ENCODE measurements around the gene QPRT.
A peak's percentile ranks its signal among the peaks of the same experiment; 100 is the strongest.
"Not testable (repeated sequence)": the region's sequence is repeated elsewhere in the genome, so short reads cannot be mapped to it uniquely, and the experiment has no call there.

The QPRT gene

DNA sequence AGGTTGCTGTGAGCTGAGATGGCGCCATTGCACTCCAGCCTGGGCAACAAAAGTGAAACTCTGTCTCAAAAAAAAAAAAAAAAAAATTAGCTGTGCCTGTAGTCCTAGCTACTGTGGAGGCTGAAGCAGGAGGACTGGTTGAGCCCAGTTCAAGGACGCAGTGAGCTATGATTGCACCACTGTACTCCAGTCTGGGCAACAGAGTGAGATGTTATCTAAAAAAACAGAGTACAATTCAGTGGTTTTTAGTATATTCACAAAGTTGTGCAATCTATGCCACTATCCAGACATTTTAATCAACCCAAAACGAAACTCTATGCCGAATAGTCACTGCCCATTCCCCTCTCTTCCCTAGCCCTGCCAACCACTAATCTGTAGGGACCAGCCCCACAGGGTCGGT, 41.7 kb downstream of the QPRT start:
- DNase-seq, result no peak

DNA sequence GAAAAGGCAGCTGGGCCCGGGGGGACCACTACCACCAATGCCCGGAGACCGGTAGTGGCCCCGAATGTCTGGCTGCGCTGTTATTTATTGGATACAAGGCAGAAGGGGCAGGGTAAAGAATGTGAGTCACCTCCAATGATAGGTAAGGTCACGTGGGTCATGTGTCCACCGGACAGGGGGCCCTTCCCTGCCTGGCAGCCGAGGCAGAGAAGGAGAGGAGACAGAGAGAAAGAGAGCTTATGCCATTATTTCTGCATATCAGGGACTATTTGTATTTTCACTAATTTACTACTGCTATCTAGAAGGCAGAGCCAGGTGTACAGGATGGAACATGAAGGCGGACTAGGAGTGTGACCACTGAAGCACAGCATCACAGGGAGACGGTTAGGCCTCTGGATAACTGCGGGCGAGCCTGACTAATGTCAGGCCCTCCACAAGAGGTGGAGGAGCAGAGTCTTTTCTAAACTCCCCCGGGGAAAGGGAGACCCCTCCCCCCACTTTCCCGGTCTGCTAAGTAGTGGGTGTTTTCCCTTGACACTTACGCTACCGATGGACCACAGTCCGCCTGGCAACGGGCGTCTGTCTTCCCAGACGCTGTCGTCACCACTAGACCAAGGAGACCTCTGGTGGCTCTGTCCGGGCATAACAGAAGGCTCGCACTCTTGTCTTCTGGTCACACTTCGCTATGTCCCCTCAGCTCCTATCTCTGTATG, 42.3 kb downstream of the QPRT start:
- DNase-seq, result peak; percentile 32

DNA sequence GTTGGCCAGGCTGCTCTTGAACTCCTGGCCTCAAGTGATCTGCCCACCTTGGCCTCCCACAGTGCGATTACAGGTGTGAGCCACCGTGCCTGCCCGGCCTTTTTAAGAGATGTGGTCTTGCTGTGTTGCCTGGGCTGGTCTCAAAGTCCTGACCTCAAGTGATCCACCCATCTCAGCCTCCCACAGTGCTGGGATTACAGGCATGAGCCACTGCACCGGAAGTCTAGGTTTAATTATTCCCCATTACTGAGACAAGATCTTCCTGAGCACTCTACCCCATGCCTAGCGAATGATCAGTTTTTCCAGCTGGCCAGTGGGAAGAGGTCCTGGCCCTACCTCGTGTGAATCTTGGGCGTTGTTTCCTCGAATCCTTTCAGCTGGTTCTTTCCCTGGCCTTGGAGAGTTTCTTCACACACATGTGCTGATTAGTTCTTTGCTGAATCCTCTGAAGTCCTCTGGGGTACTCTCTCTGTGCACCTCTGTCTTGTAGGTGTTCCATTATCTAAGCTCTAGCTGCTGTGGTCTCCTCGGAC, 47.9 kb downstream of the QPRT start:
- DNase-seq, result no peak

DNA sequence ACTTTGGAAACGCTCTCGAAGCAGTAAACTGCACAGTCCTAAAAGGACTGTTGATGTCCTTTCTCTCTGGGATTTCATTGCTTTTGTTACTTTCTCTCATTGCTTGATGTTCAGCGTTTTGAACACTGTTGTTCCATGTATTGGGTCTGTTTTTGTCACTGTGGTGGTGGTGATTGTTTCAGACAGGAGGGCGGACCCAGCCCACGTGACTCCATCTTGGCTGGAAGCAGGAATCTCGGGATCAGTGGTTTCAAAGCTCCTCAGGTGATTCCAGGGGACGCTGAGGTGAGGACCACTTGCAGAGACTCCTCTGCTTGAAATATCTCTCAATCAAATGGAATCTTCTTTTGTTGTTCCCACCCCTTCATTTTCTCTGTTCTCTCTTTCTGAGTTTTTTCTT, 48.5 kb downstream of the QPRT start:
- DNase-seq, result no peak

DNA sequence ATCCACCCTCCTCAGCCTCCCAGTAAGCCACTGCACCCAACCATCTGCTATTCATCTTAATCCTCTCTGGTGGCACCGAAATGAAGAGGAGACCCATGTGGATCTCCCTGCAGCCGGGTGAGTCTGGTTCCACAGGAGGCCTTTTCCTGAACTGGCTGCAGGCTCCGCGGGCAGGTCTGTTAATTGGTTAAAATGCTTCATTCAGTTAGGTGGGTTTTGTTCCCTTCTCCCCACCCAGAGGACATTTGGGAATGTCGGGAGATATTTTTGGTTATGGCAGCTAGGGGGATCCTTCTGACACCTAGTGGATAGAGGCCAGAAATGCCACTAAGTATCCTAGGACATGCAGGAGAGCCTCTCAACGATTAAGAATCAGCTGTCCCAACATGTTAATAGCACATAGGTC, 50.1 kb downstream of the QPRT start:
- DNase-seq, result no peak

DNA sequence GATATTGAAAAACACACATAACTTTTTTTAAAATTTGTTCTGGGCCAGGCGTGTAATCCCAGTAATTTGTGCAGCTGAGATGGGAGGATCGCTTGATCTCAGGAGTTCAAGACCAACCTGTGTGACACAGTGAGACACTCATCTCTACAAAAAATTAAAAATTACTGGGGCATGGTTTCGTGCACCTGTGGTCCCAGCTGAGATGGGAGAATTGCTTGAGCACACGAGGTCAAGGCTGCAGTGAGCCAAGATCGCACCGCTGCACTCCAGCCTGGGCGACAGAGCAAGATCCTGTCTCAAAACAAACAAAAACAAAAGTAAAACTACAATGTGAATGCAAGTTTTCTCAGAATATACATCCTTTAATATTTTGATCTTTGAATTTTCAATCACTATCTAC, 51.7 kb downstream of the QPRT start:
- no peak for DNase-seq

DNA sequence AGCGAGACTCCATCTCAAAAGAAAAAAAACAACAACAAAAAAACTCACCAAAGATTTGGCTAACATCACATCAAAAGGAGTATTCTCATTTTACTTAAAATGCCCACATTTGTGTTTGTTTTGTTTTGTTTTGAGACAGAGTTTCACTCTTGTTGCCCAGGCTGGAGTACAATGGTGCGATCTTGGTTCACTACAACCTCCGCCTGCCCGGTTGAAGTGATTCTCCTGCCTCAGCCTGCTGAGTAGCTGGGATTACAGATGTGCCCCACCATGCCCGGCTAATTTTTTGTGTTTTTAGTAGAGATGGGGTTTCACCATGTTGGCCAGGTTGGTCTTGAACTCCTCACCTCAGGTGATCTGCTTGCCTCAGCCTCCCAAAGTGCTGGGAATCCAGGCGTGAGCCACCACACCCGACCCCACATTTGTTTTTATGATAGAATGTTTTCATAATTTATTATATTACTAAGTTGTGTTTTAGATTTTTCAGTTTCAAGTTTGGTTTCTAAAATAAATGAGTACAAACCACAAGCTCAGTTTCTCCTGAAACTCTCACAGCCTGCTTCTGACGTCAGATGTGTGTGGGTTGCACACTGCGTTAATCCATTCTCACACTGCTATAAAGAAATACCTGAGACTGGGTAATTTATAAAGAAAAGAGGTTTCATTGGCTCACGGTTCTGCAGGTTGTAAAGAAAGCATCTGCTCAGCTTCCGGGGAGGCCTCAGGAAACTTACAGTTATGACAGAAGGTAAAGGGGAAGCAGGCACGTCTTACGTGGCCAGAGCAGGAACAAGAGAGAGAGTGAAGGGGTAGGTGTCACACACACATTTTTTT, 53.0 kb downstream of the QPRT start:
- peak; percentile 84 for DNase-seq

DNA sequence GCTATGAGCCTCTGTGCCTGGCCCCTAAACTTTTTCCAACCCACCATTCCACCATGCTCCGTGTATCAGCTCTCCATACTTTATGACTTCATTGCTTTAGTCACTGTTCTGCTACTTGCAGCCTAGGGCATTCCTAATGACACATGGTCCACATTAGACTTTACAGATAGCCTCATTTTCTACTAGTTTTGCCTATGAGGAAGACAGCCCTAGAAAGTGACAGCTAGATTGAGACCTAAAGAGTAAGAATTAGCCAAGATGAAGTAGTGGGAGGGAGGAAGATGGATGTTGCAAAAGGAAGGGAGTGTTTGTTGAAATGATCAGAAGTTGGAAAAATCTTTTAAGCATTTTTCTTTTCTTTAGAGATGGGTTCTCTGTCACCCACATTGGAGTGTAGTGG, 55.8 kb downstream of the QPRT start:
- DNase-seq, result no peak

DNA sequence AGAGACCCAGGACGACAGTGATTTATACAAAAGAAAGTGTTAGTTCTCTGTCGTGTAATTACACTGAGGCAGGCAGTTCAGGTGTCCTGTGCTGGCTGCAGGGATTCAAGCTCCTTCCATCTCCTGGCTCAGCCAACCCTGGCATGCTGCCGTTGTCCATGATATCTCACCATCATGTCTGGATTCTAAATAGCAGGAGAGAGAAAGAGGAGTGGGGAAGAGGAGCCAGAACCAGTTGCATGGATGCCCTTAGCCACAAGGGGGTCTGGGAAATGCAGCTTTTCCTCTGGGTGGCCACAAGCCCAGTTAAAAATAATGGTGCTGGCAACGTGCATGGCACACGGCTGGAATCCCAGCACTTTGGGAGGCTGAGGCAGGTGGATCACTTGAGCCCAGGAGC, 57.1 kb downstream of the QPRT start:
- no peak for DNase-seq

DNA sequence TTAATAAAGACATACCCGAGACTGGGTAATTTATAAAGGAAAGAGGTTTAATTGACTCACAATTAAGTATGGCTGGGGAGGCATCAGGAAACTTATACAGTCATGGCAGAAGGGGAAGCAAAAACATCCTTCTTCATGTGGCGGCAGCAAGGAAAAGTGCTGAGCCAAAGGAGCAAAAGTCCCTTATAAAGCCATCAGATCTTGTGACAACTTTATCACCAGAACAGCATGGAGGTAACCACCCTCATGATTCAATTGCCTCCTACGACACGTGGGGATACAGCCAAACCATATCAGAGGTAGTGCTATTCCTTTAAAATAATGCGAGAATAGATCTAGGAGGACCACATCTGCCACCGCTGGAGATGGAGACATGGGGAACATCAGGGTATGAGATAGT, 57.8 kb downstream of the QPRT start:
- DNase-seq, result no peak

DNA sequence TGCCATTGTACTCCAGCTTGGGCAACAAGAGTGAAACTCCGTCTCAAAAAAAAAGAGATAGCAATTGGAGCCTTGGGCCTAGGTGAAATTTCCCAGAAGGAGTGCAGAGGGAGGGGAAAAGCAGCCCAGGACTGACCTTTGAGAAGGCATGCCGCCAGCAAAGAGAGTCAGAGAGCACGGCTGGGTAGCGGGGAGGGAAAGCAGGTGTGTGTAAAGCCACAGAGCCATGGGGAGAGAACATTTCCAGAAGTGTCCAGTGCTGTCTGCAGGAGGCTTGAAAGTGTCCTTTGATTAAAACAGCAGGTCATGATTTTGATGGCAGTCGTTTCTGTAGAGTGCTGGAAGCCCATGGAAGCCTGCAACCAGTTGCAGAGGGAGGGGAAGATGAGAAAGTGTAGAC, 58.7 kb downstream of the QPRT start:
- DNase-seq, result no peak

DNA sequence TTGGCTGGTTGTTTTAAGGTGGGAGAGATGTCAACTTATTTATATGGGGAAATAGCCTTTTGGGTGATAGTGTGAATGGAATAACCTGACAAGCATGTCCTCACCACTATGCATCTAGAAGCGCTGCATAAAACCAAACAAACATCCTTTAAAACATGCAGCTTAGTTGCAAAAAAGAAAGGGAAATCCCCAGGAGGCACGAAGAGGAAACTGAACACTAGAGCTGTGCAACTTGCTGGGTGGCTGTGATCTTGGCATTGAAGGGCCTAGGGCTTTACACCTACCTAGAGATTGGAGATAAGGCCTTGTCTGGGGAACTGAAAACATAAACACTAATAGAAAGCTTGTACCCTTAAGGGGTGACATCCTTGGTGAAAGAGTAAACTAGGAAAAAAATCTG, 59.5 kb downstream of the QPRT start:
- DNase-seq, result peak; percentile 44

DNA sequence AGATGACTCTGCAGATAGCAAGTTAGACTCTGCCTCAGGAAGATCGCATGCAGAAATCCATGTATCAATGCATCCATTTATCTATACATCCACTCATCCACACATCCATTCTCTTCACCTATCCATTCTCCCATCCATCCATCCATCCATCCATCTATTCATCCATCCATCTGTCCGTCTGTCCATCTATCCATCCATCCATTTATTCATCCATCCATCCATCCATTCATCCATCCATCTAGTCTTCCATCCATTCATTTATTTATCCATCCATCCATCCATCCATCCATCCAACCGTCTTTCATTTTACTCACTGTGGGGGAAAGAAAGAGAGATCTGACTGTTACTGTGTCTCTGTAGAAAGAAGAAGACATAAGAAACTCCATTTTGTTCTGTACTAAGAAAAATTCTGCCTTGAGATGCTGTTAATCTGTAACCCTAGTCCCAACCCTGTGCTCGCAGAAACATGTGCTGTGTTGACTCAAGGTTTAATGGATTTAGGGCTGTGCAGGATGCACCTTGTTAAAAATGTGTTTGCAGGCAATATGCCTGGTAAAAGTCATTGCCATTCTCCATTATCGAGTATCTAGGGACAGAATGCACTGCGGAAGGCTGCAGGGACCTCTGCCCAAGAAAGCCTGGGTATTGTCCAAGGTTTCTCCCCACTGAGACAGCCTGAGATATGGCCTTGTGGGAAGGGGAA, 61.1 kb downstream of the QPRT start:
- DNase-seq, result not testable (repeated sequence)

DNA sequence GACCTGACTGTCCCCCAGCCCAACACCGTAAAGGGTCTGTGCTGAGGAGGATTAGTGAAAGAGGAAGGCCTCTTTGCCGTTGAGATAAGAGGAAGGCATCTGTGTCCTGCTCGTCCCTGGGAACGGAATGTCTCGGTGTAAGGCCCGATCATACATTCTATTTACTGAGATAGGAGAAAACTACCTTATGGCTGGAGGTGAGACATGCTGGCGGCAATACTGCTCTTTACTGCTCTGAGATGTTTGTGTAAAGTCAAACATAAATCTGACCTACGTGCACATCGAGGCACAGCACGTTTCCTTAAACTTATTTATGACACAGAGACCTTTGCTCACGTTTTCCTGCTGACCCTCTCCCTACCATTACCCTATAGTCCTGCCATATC, 61.6 kb downstream of the QPRT start:
- DNase-seq, result not testable (repeated sequence)

DNA sequence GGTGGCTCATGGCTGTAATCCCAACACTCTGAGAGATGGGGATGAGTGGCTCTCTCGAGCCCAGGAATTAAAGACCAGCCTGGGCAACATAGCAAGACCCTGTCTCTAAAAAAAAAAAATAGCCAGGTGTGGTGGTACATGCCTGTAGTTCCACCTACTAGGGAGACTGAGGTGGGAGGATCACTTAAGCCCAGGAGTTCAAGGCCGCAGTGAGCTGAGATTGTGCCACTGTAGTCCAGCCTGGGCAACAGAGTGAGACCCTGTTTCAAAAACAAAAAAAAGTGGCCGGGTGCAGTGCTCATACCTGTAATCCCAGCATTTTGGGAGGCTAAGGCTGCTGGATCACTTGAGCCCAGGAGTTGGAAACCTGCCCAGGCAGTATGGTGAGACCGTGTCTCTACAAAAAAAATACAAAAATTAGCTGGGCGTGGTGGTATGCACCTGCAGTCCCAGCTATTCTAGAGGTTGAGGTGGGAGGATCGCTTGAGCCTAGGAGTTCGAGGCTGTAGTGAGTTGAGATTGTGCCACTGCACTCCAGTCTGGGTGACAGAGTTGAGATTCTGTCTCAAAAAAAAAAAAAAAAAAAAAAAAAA, 63.8 kb downstream of the QPRT start:
- DNase-seq, result no peak

DNA sequence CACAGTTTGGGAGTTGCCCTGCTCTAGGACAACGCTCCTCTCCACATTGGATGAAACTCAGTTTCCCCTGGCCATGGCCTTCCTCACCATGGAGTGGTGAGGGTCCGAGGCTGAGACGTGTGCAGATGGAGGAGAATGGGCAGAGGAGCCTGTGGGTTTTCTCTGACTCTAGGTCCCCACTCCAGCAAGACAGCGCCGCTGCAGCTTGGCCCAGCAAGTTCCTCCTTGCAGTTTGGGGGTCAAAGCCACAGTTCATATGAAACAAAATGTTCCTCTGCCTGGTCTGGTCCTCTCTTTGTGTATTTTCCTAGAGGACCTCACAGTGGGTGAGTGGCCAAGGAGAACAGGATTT, 64.5 kb downstream of the QPRT start:
- no peak for DNase-seq

DNA sequence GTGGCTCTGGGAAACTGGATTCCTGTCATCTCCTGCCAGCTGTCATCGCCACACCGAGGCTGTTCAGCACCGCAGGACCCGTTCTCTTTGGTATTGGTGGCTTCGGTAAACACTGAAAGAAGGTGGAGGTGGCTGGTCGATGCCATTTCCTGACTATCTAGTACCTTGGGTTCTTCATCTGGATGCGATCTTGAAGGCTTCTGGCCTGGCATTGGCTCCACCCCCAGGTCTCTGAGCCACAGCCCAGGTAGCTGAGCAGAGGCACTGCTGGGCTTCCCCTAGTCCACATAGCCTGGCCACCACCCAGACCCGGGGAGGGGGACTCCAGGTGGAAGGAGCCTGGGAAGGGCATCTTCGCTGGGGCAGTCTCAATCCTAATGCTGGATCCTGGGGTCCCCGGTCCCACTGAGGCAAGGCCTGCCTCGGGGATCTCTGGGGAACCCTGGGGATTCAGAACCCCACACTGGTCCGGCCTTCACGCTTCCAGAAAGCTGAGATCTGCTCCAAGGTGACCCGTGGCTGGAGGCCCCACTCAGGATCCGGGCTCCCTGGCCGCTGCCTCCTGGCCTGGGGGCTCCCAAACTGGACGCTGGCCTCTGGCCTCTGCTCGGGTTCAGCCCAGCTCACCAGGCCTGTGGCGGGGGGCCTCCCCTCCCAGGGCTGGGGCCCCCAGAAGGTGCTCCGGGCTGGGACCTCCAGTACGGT, 65.0 kb downstream of the QPRT start:
- peak; percentile 41 for DNase-seq

DNA sequence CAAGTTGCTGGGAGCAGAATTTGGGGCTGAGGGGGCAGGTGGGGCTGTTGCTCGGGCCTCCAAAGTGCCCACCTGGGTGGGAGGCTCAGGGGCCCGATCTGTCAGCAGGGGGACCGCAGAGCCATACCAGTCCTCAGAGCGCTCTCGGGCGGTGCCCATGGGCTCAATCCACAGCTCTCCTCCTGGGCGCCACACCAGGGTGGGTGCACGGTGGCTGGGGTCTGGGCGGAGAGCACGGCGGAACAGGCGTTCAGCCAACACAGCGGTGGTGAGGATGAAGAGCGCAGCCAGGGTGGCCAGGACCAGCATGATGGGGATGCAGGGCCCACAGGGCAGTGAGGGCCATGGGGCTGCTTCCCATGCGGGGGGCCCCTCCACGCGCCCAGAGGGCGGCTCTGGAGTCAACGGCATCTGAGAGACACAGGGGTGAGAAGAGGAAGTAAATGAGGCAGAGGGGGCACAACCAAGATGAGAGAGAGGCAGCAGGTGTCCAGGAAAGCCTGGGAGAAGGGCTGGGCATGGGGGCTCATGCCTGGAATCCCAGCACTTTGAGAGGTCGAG, 65.6 kb downstream of the QPRT start:
- no peak for DNase-seq

DNA sequence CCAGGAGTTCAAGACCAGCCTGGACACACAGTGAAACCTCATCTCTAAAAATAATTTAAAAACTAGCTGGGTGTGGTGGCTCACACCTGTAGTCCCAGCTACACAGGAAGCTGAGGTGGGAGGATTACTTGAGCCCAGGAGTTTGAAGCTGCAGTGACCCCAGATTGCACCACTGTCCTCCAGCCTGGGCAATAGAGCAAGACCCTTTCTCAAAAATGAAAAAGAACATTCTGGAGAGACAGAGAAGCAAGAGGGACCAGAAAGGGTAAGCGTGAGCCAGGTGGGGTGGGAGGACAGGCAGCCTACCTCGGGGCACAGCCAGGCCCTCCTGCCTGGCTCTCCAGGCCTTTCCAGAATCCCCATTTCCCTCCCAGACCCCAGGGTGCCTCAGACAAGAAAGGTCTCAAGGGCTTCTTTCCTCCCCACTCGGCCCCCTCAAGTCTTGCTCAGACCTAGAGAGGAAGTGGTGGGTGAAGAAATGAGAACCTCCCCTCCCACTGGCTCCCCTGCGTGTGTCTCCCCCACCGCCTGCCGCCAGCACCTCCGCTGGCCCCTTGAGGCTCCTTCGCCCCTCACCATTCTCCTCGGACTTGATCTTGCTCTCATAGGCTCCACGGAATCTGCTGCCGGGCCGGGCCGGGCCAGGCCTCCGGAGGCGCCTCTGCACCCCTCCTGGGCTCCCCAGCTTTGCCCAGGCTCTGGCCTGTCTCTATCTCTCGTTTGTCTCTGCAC, 66.3 kb downstream of the QPRT start:
- peak; percentile 66 for DNase-seq

DNA sequence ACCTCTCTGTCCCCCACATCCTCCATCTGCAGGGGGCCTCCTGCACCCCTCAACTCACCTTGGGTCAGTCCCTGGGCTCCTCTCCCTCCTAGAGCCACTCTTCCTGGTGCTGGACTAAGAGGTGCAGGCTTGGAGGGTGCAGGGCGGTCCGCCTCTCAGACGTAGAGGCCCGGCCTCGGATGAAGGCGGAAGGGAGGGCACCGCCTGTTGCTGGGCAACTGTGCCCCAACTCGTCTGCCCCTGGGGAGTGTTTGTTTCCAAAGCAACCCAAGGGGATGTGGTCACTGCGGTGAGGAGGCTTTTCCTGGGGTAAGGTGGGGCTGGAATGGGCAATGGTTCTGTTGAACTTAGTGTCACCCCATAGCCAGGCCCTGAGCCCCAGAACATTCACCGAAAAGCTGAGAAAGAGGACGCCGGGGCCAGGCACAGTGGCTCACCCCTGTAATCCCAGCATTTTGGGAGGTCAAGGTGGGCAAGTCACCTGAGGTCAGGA, 66.9 kb downstream of the QPRT start, which contains the start of gene C16orf54:
Gene C16orf54, minus strand, starts transcription at position 138 of the 493 bp plus-strand sequence. CDS start 1,039 bp downstream, outside the sequence.
- DNase-seq, result peak; percentile 88

DNA sequence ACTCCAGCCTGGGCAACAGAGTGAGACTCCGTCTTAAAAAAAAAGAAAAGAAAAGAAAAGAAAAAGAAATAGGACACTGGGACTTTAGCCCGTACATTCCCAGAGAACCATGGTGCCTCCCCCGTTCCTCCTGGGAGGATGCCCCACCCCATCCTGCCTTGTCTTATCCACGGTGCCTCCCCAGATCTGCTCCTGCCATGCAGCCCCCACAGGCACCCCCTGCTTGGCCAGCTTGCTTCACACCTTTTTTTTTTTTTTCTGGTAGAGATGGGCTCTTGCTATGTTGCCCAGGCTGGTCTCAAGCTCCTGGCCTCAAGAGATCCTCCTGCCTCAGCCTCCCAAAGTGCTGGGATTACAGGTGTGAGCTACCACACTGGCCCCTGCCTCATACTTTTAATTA, 67.5 kb downstream of the QPRT start:
- not testable (repeated sequence) for DNase-seq
